GM12801 (cell line): ENCODE results near the gene FKBP5.

ENCODE experiments used
- TF ChIP-seq, protein P1 (sequence below): IDR thresholded peaks from one replicate; pipeline ENCODE4 v1.5.1; 2011; ENCODE audit warnings: control low read depth; ENCODE audit not compliant: insufficient read length; ENCODE audit errors: extremely low read depth

FKBP5 gene

DNA sequence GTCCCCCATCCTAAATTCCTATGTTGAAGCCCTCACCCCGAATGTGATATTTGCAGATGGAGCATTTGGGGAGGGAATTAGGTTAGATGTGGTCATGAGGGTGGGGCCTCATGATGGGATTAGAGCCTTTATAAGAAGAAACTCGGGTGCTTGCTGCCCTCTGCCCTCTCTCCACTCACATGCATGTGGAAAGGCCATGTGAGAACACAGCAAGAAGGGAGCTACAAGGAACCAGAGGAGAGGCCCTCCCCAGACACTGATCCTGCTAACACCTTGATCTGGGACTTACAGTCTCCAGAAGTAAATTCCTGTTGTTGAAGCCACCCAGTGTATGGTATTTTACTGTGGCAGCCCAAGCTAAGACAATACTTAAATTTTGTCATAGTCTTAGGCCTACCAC, 106.4 kb downstream of the FKBP5 start:
- TF ChIP-seq, protein P1, sequence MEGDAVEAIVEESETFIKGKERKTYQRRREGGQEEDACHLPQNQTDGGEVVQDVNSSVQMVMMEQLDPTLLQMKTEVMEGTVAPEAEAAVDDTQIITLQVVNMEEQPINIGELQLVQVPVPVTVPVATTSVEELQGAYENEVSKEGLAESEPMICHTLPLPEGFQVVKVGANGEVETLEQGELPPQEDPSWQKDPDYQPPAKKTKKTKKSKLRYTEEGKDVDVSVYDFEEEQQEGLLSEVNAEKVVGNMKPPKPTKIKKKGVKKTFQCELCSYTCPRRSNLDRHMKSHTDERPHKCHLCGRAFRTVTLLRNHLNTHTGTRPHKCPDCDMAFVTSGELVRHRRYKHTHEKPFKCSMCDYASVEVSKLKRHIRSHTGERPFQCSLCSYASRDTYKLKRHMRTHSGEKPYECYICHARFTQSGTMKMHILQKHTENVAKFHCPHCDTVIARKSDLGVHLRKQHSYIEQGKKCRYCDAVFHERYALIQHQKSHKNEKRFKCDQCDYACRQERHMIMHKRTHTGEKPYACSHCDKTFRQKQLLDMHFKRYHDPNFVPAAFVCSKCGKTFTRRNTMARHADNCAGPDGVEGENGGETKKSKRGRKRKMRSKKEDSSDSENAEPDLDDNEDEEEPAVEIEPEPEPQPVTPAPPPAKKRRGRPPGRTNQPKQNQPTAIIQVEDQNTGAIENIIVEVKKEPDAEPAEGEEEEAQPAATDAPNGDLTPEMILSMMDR, result no peak

DNA sequence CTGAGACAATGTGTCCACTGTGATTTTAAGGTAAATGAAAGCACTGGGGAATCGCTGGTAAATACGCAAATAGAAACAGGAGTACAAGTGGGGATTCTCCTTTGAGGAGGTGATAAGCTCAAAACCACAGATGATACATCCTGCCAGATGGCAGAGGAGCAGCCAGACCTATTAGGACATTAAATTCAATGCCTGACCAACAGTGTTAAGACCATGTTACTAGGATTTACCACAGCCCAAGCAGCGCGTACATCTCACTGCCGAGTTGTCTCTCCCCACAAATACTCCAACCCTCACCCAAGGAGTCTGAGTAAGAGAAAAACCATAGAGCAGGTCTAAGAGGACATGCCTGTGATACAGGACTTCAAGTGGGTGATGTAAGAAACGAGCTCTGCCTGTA, 107.1 kb downstream of the FKBP5 start:
- TF ChIP-seq, protein P1, result no peak

DNA sequence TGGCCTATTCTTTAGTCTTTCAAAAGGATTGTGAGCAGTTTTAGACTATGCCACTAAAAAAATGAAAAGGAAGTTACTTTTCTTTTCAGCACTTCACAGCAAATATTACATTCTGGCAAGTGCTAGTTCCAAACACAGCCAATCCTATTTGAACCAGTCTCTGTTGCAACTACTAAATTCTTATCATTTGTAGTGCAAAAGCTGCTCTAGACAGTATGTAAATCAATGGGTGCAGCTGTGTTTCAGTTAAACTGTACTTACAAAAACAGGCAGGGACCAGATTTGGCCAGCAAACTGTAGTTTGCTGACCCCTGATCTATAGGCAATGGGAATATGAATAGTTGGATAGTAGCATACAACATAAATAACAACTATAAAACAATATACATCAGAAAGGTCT, 107.9 kb downstream of the FKBP5 start:
- TF ChIP-seq, protein P1, result no peak

DNA sequence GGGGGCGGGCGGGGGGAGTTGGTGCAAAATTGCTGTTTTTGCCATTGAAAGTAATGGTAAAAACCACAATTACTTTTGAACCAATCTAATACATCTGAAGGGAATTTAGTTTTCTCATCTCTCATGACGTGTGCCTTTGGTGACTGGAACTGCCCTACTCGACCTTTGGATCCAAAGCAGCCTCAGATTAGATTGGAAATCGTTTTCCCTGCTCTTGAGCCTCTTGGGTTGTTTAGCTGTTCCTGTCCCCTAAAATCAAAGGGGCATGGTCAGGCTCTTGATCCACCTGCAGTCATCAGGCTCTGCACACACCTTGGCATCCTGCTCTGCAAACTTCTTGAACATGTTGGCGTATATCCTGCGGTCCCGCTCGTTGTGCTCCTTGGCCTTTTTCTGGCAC, 112.0 kb downstream of the FKBP5 start:
- TF ChIP-seq, protein P1, result no peak

DNA sequence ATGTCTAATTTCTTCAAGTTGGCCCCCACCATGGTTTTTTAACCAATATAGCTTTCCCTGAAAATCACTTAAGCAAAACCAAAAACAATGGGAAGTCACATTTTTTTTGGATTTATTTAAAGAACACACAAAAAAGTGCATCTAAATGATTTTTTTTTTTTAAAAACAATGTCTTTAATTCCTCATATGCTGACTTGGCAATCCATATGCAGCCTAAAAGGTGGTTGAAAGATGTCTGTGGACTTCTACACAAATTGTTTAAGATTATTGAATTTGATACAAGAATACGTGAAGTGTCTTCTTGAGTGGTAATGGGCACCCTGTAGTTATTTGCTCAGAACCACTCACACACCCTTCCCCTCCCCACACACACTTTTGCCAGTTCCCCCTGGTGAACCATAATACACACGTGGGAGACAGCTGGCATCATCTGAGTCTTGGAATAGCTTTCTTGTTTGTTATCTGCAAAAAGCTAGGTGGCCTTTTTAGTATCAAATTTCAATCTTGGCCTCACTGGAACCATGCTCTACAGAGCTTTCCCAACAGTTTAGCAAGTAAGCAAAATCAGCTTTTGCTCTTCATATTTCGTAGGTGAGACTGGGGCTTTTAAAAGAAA, 115.1 kb downstream of the FKBP5 start:
- TF ChIP-seq, protein P1, result no peak

DNA sequence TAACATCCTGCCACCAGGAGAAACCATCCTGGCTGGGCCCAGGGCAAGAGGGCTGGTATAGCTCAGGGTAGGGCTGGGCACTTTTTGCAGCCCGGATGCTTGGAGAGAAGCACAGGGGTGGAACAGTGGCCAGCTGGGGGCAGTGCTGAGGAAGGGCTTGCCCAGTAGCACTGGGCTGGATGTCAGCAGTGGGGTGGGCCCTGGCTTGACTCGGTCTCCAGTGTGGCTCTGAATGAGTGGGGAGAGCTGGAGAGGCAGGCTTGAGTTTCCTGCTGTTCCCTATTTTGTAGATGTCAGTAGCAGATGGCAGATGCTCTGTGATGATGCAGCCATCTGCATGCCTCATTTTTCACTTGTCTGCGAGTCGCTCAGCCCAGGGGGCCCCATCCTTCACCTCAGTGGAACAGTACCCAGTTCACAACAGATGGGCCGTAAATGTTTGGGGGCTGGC, 119.7 kb downstream of the FKBP5 start:
- TF ChIP-seq, protein P1, result no peak

DNA sequence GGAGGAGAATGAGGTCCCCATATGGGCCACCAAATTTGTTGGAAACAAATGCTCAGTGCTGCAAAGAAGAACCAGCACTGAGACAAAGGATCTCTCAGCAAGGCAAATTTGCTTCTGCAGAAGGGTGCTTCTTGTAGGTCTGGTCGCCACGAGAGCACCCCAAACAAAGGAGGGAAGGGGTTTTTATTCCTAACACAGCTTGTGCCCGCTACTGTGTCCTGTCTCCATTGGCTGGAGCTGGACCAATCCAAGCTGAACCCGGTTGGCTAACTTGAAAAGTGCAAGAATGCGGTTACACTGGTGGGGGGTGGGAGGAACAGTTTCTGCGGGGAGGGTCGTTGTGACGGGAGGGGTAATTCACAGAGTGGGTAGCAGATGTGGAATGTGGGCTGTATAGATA, 121.9 kb downstream of the FKBP5 start:
- TF ChIP-seq, protein P1, result no peak
